ENCODE data around the gene SLFN13. TPM values are rescaled to one million over a fixed set of nuclear protein-coding genes. Genes with fewer than 3 reads are reported as not detected.
"Not testable (repeated sequence)": the region's sequence is repeated elsewhere in the genome, so short reads cannot be mapped to it uniquely, and the experiment has no call there.

SLFN13 gene
- total RNA-seq, 2 experiments from 2014 or later, result 9.5 to 9.7 TPM

DNA sequence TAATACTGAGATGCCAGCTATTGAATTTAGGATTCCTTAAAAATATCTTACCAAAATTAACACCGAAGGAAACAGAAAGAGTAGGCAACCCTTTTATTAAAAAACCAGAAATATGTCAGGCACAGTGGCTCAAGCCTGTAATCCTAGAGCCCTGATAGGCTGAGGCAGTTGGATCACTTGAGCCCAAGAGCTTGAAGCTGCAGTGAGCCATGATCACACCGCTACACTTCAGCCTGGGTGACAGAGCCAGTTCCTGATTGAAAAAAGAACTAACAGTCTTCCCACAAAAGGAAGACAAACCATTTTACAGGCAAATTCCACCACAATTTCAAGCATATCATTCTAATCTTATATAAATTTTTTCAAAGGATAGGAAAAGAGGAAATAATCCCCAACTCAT is 31.9 kb downstream of the SLFN13 start:
- Mint-ChIP-seq H3K4me1 (ENCODE audit: low read depth) (peaks cover 26% of the 10 kb centered on the region), H3K27ac (no peak overlapping the region), H3K4me3 (no peak overlapping the region), H3K36me3 (ENCODE audit: low read depth) (peaks cover 53% of the 10 kb centered on the region), H3K9me3 (peaks cover 3% of the 10 kb centered on the region), H3K27me3 (no peaks in the 10 kb centered on the region)
- CTCF ChIA-PET, result no interaction called here
- DNase-seq (no peak), ATAC-seq (ENCODE audit: poor library complexity) (no peak)
- H3K27ac ChIP-seq (ENCODE audit: low read depth in 1 of 2, low read length in 2 of 2), result no peak overlapping the region
- peaks cover 0 to 3% of the 10 kb centered on the region in 2 experiments for H3K9me3 ChIP-seq (ENCODE audit: control insufficient read depth in 1 of 2, insufficient read depth in 1 of 2, low read length in 2 of 2)
- TF ChIP-seq, protein P1, sequence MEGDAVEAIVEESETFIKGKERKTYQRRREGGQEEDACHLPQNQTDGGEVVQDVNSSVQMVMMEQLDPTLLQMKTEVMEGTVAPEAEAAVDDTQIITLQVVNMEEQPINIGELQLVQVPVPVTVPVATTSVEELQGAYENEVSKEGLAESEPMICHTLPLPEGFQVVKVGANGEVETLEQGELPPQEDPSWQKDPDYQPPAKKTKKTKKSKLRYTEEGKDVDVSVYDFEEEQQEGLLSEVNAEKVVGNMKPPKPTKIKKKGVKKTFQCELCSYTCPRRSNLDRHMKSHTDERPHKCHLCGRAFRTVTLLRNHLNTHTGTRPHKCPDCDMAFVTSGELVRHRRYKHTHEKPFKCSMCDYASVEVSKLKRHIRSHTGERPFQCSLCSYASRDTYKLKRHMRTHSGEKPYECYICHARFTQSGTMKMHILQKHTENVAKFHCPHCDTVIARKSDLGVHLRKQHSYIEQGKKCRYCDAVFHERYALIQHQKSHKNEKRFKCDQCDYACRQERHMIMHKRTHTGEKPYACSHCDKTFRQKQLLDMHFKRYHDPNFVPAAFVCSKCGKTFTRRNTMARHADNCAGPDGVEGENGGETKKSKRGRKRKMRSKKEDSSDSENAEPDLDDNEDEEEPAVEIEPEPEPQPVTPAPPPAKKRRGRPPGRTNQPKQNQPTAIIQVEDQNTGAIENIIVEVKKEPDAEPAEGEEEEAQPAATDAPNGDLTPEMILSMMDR (IDR thresholded peaks at IDR 0.05), result no peak
- POLR2A ChIA-PET, result no interaction called here
- no peaks in the 10 kb centered on the region for H3K4me1 ChIP-seq (ENCODE audit: insufficient read depth, low read length)
- no peak overlapping the region for H3K4me3 ChIP-seq (ENCODE audit: low read length)
- intact Hi-C loops (cut with DNase I, micrococcal nuclease), result no loop called here
- no peaks in the 10 kb centered on the region for H3K27me3 ChIP-seq (ENCODE audit: control insufficient read depth in 1 of 2, insufficient read depth in 2 of 2, low read length in 2 of 2)
- peaks cover 7% of the 10 kb centered on the region for H3K36me3 ChIP-seq (ENCODE audit: insufficient read depth, low read length)

DNA sequence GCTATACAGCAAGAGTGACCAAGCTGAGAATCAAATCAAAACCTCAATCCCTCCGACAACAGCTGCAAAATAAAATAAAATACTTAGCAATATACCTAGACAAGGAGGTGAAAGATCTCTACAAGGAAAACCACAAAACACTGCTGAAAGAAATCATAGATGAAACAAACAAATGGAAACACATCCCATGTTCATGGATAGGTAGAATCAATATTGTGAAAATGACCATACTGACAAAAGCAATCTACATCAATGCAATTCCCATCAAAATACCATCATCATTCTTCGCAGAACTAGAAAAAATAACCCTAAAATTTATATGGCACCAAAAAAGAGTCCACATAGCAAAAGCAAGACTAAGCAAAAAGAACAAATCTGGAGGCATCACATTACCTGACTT is 33.9 kb downstream of the SLFN13 start:
- H3K4me3 ChIP-seq (ENCODE audit: low read length); H3K9me3 Mint-ChIP-seq; H3K9me3 ChIP-seq (ENCODE audit: control insufficient read depth in 1 of 2, insufficient read depth in 1 of 2, low read length in 2 of 2); DNase-seq; intact Hi-C loops (cut with DNase I, micrococcal nuclease); H3K27ac ChIP-seq (ENCODE audit: low read depth in 1 of 2, low read length in 2 of 2); H3K4me1 ChIP-seq (ENCODE audit: insufficient read depth, low read length); H3K27me3 Mint-ChIP-seq; H3K27me3 ChIP-seq (ENCODE audit: control insufficient read depth in 1 of 2, insufficient read depth in 2 of 2, low read length in 2 of 2); ATAC-seq (ENCODE audit: poor library complexity); H3K4me3 Mint-ChIP-seq; H3K27ac Mint-ChIP-seq; POLR2A ChIA-PET: not testable (repeated sequence)
- H3K4me1 Mint-ChIP-seq (ENCODE audit: low read depth), result peaks cover 26% of the 10 kb centered on the region
- peaks cover 65% of the 10 kb centered on the region for H3K36me3 Mint-ChIP-seq (ENCODE audit: low read depth)
- H3K36me3 ChIP-seq (ENCODE audit: insufficient read depth, low read length), result peaks cover 17% of the 10 kb centered on the region
- CTCF ChIA-PET, result interaction anchor here (1.1 kb wide), 1 partner anchor 13 kb away, joined by 3 read pairs; no protein-coding TSS in a partner anchor

DNA sequence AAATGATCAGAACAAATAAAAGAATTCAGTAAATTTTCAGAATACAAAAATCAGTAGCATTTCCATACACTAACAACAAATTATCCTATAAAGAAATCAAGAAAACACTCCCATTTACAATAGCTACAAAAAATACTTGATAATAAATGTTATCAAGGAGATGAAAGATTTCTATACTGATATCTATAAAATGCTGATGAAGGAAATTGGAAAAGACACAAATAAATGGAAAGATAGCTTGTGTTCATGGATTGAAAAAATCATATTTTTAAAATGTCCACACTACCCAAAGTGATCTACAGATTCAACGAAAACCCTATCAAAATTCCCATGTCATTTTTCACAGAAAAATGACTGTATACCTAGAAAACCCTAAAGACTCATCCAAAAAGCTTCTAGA is 34.3 kb downstream of the SLFN13 start:
- Histone ChIP-seq H3K27me3 (ENCODE audit: control insufficient read depth in 1 of 2, insufficient read depth in 2 of 2, low read length in 2 of 2) (no peaks in the 10 kb centered on the region), H3K4me1 (ENCODE audit: insufficient read depth, low read length) (no peaks in the 10 kb centered on the region), H3K9me3 (ENCODE audit: control insufficient read depth in 1 of 2, insufficient read depth in 1 of 2, low read length in 2 of 2) (peaks cover 0 to 3% of the 10 kb centered on the region in 2 experiments), H3K4me3 (ENCODE audit: low read length) (no peak overlapping the region), H3K36me3 (ENCODE audit: insufficient read depth, low read length) (peaks cover 21% of the 10 kb centered on the region), H3K27ac (ENCODE audit: low read depth in 1 of 2, low read length in 2 of 2) (no peak overlapping the region)
- H3K27me3 Mint-ChIP-seq, result no peaks in the 10 kb centered on the region
- no peak for DNase-seq
- H3K9me3 Mint-ChIP-seq, result peaks cover 3% of the 10 kb centered on the region
- TF ChIP-seq, protein P1 (IDR thresholded peaks at IDR 0.05), result no peak
- H3K4me3 Mint-ChIP-seq, result no peak overlapping the region
- no peak overlapping the region for H3K27ac Mint-ChIP-seq
- POLR2A ChIA-PET, result no interaction called here
- CTCF ChIA-PET, result interaction anchor here (1.1 kb wide), 1 partner anchor 13 kb away, joined by 3 read pairs; no protein-coding TSS in a partner anchor
- peaks cover 64% of the 10 kb centered on the region for H3K36me3 Mint-ChIP-seq (ENCODE audit: low read depth)
- peaks cover 26% of the 10 kb centered on the region for H3K4me1 Mint-ChIP-seq (ENCODE audit: low read depth)
- intact Hi-C loops (cut with DNase I, micrococcal nuclease), result no loop called here
- ATAC-seq (ENCODE audit: poor library complexity), result no peak

DNA sequence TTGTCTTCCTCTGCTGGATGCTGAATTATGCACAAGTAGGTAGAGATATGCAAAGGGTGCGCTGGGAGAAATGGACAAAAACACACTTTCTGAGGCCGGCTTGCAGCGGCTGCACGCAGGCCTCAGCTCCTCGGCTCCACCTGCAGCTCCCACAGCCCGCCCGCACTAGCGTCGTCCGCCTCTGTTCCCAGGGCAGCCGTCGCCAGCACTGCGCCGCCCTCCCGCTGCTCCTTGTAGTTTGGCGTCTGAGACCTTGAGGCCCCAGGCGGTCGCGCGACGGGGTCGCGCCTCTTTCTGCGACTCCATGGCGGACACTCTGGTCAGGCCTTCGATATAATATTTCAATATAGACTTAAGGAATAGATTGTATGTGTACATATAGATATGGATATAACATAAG is 41.0 kb downstream of the SLFN13 start:
- intact Hi-C loops (cut with DNase I, micrococcal nuclease), result no loop called here
- H3K9me3 Mint-ChIP-seq, result no peaks in the 10 kb centered on the region
- no peaks in the 10 kb centered on the region for H3K27me3 Mint-ChIP-seq
- no peaks in the 10 kb centered on the region for H3K4me1 ChIP-seq (ENCODE audit: insufficient read depth, low read length)
- POLR2A ChIA-PET, result no interaction called here
- H3K27ac Mint-ChIP-seq, result no peak overlapping the region
- no peak for ATAC-seq (ENCODE audit: poor library complexity)
- no peak overlapping the region for H3K27ac ChIP-seq (ENCODE audit: low read depth in 1 of 2, low read length in 2 of 2)
- no peak overlapping the region for H3K4me3 Mint-ChIP-seq
- H3K36me3 ChIP-seq (ENCODE audit: insufficient read depth, low read length), result peaks cover 15% of the 10 kb centered on the region
- peaks cover 6% of the 10 kb centered on the region for H3K4me1 Mint-ChIP-seq (ENCODE audit: low read depth)
- H3K36me3 Mint-ChIP-seq (ENCODE audit: low read depth), result peaks cover 32% of the 10 kb centered on the region
- H3K9me3 ChIP-seq (ENCODE audit: control insufficient read depth in 1 of 2, insufficient read depth in 1 of 2, low read length in 2 of 2), result peaks cover 0 to 4% of the 10 kb centered on the region in 2 experiments
- TF ChIP-seq, protein P1 (IDR thresholded peaks at IDR 0.05), result no peak
- CTCF ChIA-PET, result no interaction called here
- DNase-seq, result no peak
- no peaks in the 10 kb centered on the region for H3K27me3 ChIP-seq (ENCODE audit: control insufficient read depth in 1 of 2, insufficient read depth in 2 of 2, low read length in 2 of 2)
- no peak overlapping the region for H3K4me3 ChIP-seq (ENCODE audit: low read length)

Measured in CD4-positive, alpha-beta T cell (primary cell).